GM18520 (cell line): Measurements from ENCODE around the gene RPS10.
"Not testable (repeated sequence)": the region's sequence is repeated elsewhere in the genome, so short reads cannot be mapped to it uniquely, and the experiment has no call there.

Experiments used
- ATAC-seq: cut with Tn5 transposase; IDR thresholded peaks from one replicate; pipeline ENCODE4 v1.9.1; 2021; ENCODE audit not compliant: unreplicated experiment

The RPS10 gene

DNA sequence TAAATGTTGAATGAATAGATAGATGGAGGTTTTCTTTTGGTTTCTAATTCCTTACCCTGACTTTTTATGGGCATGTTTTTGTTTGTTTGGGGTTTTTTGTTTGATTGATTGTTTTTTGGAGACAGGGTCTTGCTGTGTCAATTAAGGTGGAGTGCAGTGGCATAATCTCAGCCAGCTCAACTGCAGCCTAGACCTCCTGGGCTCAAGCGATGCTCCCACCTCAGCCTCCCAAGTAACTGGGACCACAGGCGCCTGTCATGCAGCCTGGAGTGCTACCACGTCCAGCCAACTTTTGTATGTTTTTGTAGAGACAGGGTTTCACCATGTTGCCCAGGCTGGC, 31.9 kb downstream of the RPS10 start:
- no peak for ATAC-seq

- no peak for ATAC-seq
These were observed 32.5 kb downstream of the RPS10 start for GRCh38 chr6:34393191-34393965.

GRCh38 chr6:34392497-34393190, 33.2 kb downstream of the RPS10 start, which contains the start of gene NUDT3:
NUDT3 (minus strand) TSS chr6:34392669; CDS start chr6:34392362, 307 bp downstream.
- ATAC-seq: peak; percentile 87

GRCh38 chr6:34391786-34392496, 33.9 kb downstream of the RPS10 start:
- ATAC-seq: no peak

DNA sequence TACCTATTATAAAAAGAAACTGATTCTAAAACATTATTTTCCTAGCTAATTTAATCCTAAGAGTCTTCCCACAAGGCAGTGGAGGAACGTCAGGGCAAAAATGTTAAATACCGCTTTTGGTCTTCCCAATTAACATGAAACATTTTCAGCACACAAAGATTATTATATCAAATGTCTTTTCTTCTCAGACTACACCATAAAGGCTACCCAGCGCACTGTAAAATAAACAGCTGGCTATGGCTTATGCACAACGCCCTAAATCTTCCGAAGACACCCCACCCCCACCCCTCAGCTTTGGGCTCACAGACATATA, 34.4 kb downstream of the RPS10 start:
- ATAC-seq: no peak

GRCh38 chr6:34390531-34391472, 35.1 kb downstream of the RPS10 start:
- no peak for ATAC-seq

GRCh38 chr6:34389034-34389433, 36.8 kb downstream of the RPS10 start:
- ATAC-seq: no peak

DNA sequence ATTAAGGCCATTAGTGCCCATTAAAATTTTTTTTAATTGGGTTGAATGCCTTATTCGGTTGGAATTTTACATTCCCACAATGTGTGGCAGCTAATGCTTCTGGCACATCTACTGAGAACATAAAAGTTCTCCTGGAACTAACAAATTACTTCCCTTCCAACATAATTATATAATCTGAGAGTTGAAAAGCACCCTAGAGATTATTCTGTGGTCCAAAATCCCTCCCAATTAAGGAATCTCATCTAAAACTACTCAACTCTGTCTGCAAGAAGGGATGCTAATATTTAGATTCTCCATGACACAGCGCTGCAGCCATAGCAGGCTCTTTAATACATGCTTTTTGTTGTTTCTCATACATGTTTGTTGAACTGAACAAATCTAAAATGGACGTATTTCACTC, 37.4 kb downstream of the RPS10 start:
- no peak for ATAC-seq

DNA sequence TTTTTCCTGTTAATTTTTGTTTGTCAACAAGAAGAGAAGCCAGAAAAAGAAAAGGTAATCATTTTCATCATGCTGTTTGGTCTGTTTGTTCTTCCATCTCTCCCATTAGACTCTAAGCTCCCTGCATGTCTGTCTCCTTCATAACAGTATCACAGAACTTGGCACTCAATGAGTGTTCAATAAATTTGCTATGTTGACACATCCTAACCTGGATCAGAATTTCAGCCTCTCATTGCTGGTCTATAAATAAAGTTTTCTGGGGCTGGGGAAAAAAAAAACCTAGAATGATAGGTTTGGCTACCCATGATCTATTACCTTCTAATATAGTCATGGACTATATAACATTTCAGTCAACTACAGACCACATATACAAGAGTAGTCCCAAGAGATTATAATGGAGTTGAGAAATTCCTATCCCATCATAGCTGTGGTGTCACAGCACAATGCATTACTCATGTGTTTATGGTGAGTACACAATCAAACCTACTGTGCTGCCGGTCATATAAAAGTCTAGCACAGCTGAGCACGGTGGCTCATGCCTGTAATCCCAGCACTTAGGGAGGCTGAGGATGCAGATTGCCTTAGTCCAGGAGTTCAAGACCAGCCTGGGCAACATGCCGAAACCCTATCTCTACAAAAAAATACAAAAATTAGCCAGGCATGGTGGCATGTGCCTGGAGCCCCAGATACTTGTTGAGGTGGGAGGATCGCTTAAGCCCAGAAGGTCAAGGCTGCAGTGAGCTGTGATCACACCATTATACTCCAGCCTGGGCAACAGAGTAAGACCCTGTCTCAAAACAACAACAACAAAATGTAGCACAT, 39.3 kb downstream of the RPS10 start:
- ATAC-seq: no peak

GRCh38 chr6:34385793-34386195, 40.1 kb downstream of the RPS10 start:
- no peak for ATAC-seq

- no peak for ATAC-seq
These were observed 41.3 kb downstream of the RPS10 start for GRCh38 chr6:34384321-34385153.

- no peak for ATAC-seq
These were observed 42.1 kb downstream of the RPS10 start for GRCh38 chr6:34383656-34384320.

DNA sequence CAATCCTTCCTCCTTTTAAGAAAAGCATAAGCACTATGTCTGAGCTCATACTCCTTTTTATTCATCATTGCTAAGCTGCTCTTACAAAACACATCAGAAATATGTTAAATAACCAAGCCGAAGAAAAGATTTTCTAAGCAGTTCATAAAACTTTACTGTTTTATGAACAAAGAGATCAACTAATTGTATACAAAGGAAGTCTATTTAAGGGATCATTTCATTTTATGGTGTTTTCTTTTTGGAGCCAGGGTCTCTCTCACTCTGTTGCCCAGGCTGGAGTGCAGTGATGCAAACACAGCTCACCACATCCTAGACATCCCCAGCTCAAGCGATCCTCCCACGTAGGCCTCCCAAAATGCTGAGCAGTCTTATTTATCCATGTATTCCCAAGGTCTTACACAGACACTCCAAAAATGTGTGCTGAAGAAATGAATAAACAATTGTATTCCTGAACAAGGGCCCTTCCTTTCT, 42.7 kb downstream of the RPS10 start:
- ATAC-seq: no peak

DNA sequence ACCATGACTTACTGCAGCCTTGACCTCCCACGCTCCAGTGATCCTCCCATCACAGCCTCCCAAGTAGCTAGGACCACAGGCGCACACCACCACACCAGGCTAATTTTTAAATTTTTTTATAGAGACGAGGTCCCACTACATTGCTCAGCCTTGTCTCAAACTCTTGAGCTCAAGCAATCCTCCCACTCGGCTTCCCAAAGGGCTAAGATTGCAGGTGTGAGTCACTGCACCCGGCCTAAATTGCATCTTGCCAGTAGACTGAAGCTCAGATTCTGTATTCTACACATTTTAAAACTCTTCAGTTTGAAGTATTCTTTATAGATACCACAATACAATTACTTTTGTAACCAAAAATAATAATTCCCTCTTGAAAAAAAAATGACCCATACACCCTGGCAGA, 44.8 kb downstream of the RPS10 start:
- ATAC-seq: no peak

GRCh38 chr6:34378470-34378869, 47.4 kb downstream of the RPS10 start:
- ATAC-seq: no peak

DNA sequence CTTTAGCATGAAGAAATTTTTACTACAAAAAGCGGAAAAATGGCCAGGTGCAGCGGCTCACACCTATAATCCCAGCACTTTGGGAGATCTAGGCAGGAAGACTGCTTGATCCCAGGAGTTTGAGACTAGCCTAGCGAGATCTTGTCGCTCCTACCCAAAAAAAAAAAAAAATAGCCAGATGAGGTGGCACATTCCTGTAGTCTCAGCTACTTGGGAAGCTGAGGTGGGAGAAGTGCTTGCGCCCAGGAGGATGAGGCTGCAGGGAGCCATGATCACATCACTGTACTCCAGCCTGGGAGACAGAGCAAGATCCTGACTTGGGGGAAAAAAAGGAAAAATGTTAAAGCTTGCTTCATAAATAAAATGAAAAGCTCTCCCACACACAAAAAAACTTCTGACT, 47.9 kb downstream of the RPS10 start:
- ATAC-seq: no peak

GRCh38 chr6:34377571-34377970, 48.3 kb downstream of the RPS10 start:
- ATAC-seq: not testable (repeated sequence)

DNA sequence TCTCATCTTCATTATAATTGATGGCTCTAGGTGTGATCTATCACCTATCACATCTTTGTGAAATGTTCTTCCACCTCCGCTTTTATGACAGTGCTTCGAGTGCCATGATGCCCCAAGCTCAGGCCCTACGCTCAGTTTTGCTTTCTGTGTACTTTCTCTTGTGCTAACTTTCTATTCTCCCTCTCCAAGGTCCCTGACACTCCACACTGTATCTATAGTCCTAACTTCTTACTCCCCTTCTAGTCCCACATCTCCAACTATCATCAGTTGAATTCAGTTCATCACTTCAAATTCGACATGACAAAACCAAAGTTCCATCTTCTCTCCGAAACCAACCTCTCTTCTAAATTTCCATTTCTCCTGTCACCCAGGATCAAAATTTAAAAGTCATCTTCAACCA, 50.0 kb downstream of the RPS10 start:
- no peak for ATAC-seq

DNA sequence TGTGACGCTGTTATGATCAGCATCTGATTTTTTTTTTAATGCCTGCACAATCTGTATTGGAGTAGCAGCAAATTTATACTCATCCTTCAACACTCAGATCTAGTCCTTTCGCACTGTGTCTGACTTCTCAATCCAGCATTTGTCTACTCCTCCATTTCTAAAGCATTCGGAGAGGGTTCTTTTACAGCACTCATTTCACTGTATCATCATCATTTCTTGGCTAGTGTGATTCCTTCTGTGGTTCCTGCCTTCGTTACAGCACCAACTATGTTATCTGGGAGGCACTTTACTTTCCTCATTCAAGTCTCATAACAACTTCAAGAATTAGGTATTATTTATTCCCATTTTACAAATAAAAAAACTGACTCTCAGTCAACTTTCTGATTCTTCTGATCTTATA, 51.4 kb downstream of the RPS10 start:
- ATAC-seq: no peak
